ENCODE results near the gene SLC4A5.

DNA sequence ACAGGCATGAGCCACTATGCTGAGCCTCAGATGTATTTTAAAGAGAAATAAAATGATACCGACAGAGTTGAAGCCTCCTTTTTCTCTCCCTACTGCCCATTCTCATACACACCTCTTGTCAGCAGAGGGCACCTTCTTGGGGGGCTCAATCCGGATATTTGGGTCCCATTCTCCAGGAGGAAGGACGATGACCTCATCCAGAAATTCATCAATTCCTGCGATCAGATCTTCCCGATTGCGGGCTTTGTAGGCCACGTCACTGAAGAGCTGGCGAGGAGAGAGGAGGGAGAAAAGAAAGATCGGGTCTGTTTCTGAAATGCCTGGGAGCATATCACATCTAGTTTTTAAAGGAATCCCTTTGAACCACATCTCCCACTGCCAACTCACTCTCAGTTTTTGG, 90.4 kb downstream of the SLC4A5 start:
- TF ChIP-seq POLR2A (IDR thresholded peaks at IDR 0.05) = no peak
- TF ChIP-seq, protein P1, sequence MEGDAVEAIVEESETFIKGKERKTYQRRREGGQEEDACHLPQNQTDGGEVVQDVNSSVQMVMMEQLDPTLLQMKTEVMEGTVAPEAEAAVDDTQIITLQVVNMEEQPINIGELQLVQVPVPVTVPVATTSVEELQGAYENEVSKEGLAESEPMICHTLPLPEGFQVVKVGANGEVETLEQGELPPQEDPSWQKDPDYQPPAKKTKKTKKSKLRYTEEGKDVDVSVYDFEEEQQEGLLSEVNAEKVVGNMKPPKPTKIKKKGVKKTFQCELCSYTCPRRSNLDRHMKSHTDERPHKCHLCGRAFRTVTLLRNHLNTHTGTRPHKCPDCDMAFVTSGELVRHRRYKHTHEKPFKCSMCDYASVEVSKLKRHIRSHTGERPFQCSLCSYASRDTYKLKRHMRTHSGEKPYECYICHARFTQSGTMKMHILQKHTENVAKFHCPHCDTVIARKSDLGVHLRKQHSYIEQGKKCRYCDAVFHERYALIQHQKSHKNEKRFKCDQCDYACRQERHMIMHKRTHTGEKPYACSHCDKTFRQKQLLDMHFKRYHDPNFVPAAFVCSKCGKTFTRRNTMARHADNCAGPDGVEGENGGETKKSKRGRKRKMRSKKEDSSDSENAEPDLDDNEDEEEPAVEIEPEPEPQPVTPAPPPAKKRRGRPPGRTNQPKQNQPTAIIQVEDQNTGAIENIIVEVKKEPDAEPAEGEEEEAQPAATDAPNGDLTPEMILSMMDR (IDR thresholded peaks at IDR 0.05) = no peak
